ENCODE data around the gene GRWD1. TPM values are rescaled to one million over a fixed set of nuclear protein-coding genes. Genes with fewer than 3 reads are reported as not detected.

GRWD1 gene
- total RNA-seq, 1 donor from 2014 or later: 39.0 TPM

DNA sequence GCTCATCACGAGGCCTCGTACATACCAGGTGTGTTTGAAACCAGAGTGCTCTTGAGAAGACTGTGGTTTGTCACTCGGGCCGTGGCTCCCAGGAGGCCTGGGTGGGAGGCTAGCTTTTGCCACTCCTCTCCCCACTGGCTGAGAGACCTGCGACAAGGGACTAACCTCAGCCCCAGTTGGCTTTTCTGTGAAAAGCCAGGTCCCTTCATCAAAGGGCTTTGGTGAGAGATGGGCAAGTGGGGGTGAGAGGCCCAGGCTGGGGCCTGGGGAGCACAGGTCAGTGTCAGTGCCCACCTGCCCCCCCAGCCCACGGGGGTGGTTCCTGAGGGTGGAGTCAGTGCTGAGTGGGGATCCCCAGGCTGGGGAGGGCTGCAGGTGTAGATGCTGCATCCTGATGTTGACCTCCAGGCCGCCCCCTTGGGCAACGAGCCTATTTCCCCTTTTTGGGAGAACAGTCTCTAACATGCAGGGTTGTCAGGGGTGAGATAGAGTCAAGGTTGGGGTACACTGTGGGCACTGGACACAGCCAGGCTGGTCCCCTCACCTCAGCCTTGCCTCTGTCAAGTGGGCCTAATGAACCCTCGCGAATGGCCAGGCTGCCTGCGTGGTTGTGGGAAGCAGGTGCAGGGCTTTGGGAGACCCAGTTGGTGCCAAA is 10.3 kb downstream of the GRWD1 start:
- DNase-seq (ENCODE audit: low spot score): no peak

DNA sequence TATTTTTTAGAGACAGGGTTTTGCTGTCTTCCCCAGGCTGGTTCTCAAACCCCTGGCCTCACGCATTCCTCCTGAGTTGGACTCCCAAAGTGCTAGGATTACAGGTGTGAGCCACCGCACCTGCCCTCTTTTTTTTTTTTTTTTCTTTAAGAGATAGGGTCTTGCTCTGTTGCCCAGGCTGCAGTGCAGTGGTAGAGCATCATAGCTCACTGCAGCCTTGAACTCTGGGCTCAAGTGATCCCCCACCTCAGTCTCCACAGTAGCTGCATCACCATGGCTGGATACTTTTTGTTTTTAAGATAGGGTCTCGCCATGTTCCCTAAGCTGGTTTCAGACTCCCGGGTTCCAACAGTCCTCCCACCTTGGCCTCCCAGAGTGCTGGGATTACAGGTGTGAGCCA is 11.1 kb downstream of the GRWD1 start:
- no peak for DNase-seq (ENCODE audit: low spot score)

DNA sequence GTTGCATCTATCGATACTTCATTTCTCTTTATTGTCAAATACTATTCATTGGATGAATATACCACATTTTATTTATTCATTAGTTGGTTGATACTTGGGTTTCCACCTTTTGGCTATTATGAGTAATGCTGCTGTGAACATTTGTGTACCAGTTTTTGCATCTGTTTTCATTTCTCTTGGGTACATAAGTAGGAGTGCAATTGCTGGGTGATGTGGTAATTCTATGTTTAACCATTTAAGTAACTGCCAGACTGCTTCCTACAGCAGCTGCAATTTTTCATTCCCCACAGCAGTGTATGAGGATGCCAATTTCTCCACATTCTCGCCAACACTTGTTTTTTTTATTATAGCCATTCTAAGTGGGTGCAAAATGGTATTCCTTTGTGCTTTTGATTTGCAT is 12.2 kb downstream of the GRWD1 start:
- DNase-seq (ENCODE audit: low spot score): no peak

DNA sequence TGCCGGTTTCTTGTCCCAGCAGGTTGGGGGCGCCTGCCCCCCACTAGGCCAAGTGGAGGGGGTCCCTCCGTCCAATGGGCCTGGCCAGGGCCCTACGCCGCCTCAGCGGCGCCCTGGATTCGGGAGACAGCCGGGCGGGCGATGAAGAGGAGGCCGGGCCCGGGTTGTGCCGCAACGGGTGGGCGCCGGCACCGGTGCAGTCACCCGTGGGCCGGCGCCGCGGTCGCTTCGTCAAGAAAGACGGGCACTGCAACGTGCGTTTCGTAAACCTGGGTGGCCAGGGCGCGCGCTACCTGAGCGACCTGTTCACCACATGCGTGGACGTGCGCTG is 15.8 kb downstream of the GRWD1 start:
- no peak for DNase-seq (ENCODE audit: low spot score)

DNA sequence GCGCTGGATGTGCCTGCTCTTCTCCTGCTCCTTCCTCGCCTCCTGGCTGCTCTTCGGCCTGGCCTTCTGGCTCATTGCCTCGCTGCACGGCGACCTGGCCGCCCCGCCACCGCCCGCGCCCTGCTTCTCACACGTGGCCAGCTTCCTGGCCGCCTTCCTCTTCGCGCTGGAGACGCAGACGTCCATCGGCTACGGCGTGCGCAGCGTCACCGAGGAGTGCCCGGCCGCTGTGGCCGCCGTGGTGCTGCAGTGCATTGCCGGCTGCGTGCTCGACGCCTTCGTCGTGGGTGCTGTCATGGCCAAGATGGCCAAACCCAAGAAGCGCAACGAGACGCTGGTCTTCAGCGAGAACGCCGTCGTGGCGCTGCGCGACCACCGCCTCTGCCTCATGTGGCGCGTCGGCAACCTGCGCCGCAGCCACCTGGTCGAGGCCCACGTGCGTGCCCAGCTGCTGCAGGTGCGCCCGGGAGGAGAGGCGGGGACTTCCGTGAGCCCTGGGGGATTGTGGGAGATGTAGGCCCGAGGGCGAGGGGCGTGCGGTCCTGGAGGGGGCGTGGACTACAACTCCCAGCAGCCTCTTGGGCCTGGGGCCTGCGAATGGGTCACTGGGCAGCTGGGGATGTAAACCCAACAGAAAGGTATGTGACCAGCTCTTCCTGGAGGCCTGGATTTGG is 16.3 kb downstream of the GRWD1 start:
- no peak for DNase-seq (ENCODE audit: low spot score)

DNA sequence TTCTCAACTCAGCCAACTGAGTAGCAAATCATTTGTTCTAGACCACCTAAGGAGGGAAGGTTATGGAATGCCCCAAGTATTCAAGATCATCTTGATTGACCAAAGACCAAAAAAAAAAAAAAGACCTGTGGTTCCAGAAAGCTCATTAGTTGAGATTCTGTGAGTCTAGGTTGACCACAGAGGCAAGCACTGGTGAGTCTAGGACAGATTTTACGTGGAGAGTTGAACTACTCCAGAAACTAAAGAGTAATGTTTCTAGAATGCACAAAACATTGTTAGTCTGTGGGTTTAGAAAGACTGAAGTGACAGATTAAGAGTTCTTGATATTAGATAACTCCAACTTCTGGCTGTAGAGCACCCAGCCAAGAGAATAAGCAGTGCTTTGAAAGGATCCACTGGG is 19.4 kb downstream of the GRWD1 start:
- no peak for DNase-seq (ENCODE audit: low spot score)

DNA sequence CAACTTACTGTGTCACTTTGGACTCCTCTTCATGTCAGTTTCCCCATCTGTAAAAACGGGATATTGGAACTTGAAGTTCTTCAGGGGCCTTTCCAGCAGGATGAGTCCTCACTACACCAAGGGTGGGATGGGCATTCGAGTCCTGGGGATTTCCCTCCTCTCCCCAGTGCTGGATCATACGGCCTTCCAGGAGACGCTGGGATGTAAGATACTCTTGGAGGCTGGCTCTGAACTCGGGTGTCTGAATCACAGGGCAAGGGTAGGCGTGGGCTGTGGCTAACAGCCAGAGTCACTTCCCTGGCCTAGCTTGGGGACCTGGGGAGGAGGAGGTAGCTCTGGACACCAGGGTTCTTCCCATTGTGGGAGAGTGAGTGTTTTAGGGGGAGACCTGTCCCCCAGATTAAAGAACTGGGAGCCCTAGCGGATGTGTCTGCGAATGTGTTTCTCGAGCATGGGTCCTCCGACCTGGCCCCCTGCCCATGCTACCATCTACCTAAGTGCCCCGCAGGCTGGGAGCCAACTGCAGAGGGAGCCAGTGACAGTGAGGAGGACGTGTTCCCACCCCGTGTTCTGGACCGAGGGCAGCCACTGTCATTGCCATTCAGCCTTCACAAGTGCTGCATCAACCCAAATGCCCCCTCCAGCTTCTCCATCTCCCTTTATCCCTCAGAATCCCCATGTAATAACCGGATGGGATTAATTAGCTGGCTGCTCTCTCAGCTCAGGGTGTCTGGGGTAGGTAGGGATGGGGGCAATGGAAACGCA is 21.0 kb downstream of the GRWD1 start:
- DNase-seq (ENCODE audit: low spot score): no peak

DNA sequence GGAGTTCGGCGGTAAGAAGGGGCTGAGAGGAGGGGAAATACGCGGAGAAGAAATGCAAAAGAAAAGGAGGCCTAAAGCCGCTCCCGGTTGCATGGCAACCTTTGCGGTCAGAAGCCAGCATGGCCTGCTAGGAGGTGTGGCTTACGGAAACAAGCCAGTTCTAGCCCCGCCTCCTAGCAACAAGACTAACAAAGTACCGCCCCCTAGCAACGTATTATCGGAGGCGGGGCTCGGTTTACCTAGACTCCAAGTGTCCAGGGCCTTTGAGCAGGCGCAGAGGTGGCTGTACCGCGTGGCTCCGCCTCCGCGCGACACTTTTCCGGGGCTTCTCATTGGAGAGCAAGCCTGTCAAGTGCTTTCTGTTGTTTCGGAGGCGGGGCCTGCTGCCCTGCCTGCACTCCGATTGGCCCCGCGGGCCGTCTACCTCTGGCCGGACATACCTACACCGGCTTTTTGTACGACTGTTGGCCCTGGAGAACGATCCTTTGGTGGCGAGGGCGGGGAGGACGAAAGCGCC is 23.0 kb downstream of the GRWD1 start:
- DNase-seq (ENCODE audit: low spot score): peak; percentile 100

DNA sequence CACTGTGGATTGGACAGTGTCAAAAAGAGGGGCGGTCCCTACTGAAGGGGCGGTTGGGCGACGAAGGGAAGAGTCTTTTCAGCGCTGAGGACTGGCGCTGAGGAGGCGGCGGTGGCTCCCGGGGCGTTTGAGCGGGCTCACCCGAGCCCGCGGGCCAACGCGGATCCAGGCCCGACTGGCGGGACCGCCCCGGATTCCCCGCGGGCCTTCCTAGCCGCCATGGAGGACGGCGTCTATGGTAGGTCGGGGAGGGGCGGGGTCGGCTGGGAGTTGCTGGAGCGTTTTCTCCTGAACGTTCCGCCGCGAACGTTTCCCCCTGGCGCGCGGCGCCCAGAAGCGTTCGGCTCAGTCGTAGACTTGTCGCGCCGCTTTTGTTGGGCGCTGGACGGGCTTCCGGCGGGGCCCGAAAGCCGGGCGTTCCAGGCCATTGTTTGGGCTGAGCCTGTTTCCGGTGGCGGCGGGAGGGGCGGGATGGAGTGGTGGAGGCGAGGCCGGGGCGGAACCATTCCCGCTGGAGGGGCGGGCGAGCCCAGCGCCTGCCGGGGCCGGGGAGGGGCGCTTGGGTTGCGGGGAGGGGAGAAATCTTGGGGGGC is 23.6 kb downstream of the GRWD1 start, which contains the start of gene CYTH2:
CYTH2 (plus strand) TSS at position 81 of the 593 bp plus-strand sequence; CDS start at position 220, 139 bp downstream.
- DNase-seq (ENCODE audit: low spot score): peak; percentile 95

DNA sequence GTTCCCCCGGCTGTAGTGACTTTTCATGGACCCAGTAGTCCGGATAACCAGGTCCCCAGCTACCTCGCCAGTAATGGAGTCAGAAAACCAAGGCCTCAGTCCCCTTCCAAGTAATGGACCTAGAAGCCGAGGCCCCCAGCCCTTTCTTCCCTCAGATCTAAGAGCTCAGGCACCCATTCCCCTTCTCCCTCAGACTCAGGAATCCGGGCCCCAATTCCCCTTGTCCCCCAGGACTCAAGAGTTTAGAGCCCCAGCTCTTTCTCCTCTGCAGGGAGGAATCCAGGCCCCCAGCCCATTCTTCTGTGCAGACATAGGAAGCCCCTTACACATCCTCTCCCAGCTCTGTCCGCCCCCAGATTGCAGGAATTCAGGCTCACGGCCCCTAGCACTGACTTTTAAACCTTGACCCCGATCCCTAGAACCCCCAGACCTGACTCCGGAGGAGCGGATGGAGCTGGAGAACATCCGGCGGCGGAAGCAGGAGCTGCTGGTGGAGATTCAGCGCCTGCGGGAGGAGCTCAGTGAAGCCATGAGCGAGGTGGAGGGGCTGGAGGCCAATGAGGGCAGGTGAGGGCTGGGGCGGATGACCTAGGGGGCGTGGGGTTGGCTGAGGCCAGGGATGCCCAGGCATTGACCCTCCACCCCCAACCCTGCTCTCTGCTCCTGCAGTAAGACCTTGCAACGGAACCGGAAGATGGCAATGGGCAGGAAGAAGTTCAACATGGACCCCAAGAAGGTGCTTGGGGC is 24.3 kb downstream of the GRWD1 start:
- DNase-seq (ENCODE audit: low spot score): no peak

DNA sequence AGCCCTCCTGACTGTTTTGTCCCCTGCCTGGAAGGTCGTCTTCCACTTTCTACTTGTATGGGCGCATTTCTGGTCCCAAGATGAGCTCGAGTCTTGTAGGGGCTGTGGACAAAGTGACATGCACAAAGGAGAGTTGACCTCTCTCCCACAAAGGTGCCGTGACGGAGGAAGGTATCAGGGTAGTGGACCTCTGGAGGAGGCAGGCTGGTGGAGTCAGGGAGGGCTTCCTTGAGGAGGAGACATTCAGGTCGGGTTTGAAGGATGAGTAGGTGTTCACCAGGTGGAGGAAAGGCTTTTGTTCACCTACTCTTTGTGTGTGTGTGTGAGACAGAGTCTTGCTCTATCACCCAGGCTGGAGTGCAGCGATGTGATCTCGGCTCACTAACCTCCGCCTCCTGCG is 25.1 kb downstream of the GRWD1 start:
- no peak for DNase-seq (ENCODE audit: low spot score)

DNA sequence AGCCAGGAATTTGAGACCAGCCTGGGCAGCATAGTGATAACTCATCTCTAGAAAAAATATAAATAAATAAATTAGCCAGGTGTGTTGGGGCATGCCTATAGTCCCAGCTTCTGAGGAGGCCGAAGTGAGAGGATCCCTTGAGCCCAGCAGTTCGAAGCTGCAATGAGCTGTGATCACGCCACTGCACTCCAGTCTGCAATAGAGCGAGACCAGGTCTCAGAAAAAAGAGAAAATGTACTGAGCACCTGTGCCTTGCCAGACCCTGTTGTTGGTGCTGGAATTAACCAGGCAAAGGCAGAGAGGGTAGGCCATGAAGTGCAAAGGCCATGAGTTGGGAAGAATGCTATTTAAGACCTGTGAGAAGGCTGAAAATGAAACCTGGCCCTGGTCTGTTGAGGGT is 26.1 kb downstream of the GRWD1 start:
- DNase-seq (ENCODE audit: low spot score): no peak

DNA sequence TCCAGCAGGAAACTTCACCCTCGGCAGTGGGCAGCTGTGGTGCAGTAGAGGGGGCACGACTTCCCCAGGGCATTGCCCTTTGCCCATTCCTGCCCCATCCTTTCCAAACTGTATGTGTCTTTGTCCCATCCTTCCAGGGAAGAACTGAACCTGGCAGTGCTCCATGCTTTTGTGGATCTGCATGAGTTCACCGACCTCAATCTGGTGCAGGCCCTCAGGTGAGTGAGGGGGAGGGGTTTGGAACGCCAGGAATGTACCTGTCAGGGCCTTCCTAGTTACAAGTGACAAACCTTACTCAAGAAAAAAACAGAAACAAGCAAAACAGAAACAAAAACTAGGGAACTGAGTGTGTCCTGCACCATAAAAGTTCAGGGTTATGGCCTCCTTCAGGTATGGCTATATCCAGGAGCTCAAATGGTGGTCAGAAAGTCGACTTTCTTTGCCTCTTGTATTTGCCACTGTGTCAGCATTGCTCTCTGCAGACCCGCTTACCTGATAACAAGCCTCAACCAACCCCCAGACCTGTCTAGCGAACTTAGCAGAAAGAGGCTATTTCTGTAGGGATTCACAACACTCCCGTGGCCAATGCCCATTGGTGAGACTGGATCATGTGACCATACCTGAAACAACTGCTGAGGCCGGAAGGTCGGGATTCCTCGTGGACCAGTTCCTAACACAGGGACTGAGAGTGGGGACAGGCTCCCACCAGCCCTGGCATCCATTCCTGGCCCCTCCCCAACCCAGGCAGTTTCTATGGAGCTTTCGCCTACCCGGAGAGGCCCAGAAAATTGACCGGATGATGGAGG is 27.6 kb downstream of the GRWD1 start:
- no peak for DNase-seq (ENCODE audit: low spot score)

DNA sequence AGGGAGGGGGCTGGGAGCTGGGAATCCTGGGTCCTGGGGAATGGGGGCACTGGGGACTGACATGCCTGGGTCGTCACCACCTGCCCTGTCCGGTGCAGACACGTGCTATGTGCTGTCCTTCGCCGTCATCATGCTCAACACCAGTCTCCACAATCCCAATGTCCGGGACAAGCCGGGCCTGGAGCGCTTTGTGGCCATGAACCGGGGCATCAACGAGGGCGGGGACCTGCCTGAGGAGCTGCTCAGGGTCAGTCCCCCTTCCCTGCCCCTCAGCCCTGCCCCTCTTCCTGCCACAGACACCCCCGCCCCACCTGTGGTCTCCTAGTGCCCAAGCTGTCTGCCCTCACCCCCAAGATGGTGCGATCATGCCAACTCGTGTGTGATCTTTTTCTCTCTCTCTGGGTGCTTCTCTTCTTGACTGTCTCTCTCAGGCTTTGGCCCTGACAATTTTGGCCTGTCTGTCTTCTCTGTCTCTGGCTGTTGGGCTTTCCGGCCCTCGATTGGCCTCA is 28.4 kb downstream of the GRWD1 start:
- DNase-seq (ENCODE audit: low spot score): no peak

DNA sequence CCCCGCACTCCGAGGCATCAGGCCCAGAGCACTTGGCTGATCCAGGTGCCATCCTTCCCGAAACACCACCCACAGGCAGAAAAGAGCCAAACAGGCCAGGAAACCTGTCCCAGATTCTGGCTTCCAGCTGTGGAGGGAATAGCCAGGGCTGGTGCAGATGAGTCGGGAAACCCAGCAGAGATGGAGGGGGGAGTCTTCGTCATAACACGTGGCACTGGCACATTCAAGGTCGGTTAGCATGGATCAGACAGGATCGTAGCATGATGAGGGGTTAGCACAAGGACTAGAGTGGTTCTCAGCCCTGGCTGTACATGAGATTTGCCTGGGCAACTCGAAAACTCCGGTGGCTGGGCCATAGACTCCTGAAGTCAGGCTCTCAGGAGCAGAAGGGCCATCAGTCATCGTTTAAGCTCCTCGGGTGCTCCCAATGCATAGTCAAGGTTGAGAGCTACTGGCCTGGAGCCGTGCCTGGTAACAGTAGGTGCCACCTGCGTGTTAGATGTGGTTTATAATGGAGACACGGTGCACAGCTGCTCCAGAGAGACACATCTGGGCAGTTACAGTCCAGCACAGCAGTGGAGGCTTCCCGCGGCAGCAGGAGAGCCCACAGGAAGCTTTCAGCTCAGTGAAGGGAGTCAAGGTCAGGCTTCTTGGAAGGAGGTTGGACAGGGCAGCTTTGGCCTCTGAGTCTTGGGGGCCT is 29.7 kb downstream of the GRWD1 start:
- DNase-seq (ENCODE audit: low spot score): no peak

DNA sequence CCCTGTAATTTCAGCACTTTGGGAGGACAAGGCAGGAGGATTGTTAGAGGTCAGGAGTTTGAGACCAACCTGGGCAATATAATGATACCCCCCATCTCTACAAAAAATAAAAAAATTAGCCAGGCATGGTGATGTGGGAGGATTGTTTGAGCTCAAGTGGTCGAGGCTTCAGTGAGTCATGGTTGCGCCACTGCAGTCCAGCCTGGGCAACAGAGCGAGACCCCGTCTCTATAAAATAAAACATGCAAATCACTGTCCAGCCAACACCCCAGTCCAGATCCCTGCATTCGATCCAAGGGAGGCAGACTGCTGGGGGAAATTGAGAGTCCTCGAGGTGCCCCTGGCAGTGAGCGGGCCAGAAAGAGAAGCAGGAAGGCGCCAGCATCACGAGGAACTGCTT is 30.4 kb downstream of the GRWD1 start:
- DNase-seq (ENCODE audit: low spot score): no peak

DNA sequence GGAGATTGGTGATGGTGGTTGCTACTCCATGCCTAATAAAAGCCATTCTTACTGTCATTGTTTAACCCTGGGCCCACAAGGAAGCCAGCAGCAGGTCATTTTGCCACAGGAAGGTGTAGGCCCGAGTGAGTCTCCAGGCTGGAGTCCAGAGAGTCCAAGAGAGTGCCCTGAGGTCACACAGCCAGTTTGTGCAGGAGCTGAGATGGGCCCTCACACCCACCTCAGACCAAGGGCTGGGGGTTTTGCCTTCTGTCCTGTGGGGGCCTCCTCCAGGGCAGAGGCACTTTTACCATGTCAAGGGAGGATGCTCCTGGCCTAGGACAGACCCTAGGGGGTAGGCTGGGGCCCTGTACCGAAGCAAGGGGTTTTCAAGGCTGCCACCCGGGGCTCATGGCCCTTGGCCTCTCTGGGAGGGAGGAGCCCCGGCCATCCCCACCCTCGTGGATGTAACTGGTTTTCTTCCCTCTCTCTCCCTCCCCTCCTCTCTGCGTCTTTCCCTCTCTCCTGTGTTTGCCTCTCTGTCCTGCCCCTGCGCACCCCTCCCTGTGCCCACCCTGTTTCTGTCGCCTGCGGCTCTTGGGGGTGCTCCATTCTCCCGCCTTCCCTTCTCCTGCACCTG is 31.4 kb downstream of the GRWD1 start:
- no peak for DNase-seq (ENCODE audit: low spot score)

DNA sequence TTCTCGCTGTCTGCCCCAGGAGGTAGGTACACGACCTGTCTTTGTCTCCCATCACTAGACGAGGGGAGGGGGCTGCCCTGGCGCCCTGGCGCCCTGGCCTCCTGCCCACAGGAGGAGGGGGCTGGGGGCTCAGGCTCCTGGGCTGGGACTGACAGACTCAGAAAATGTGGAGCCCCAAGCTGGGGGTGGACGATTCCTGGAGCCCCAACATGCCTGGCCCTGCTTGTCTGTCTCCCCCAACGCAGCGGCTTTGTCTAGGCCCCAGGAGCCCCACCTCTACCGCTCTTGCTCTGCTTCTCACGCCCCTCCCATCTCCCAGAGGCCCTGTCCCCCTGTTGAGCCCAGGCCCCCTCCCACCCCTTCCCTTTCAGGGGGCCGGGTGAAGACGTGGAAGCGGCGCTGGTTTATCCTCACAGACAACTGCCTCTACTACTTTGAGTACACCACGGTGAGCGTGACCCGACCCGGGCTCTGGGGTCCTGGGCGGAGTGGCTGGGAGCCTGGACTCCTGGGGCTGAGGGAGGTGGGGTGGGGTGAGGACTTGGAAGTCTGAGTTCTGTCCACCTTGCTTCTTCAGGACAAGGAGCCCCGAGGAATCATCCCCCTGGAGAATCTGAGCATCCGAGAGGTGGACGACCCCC is 32.0 kb downstream of the GRWD1 start:
- no peak for DNase-seq (ENCODE audit: low spot score)
